IMR-90 (cell line): ENCODE data around the gene CDS1. TPM values are rescaled to one million over a fixed set of nuclear protein-coding genes. Genes with fewer than 3 reads are reported as not detected.

Source experiments
- ATAC-seq: fragments of 200-7000 bp; cut with Tn5 transposase; 2 replicates; pipeline ENCODE4 v1.9.1; 2020; ENCODE audit warnings: low read depth, mild to moderate bottlenecking, moderate library complexity
- BruUV-seq: library from RNA; stranded (reverse); fragments of 400-500 nt; replicated peaks from 2 replicates; lab custom pipeline; 2021; lab: Mats Ljungman, UMichigan
- CTCF ChIA-PET: fragments of 300-600 bp; formaldehyde crosslinking; extraction: SDS; loops from one replicate; lab custom pipeline; 2021; ENCODE audit warnings: antibody characterized with exemption; lab: Yijun Ruan, JAX
- POLR2A ChIA-PET: fragments of 300-600 bp; sonication (Branson Sonifier 250); formaldehyde crosslinking; loops from one replicate; lab custom pipeline; 2022; ENCODE audit warnings: antibody characterized with exemption; ENCODE audit not compliant: unreplicated experiment; lab: Charles Lee
- DNase-seq: peaks from one replicate; pipeline ENCODE4 v3.0.0; 2013
- H2AFZ ChIP-seq: replicated peaks from 2 replicates; pipeline ENCODE3; 2013; ENCODE audit warnings: low read length, mild to moderate bottlenecking; ENCODE audit not compliant: poor library complexity
- H2AK5ac ChIP-seq: 2 replicates; pipeline ENCODE4 v1.6.1; 2013; ENCODE audit warnings: low read depth, low read length, inconsistent platforms
- H2AK9ac ChIP-seq: replicated peaks from 2 replicates; pipeline ENCODE3; 2013; ENCODE audit warnings: mild to moderate bottlenecking, low read depth, low read length, moderate library complexity; ENCODE audit not compliant: poor library complexity
- H2BK120ac ChIP-seq: 2 replicates; pipeline ENCODE4 v1.6.1; 2013; ENCODE audit warnings: low read depth, low read length, inconsistent platforms
- H2BK15ac ChIP-seq: 3 replicates; pipeline ENCODE4 v1.6.1; 2013; ENCODE audit warnings: low read depth, low read length, inconsistent platforms
- H2BK20ac ChIP-seq: 2 replicates; pipeline ENCODE4 v1.6.1; 2013; ENCODE audit warnings: low read depth, mild to moderate bottlenecking, inconsistent platforms, low read length, moderate library complexity
- H2BK5ac ChIP-seq: 2 replicates; pipeline ENCODE4 v1.6.1; 2013; ENCODE audit warnings: mild to moderate bottlenecking, low read depth, low read length, inconsistent platforms; ENCODE audit not compliant: poor library complexity, severe bottlenecking
- H3K14ac ChIP-seq: replicated peaks from 2 replicates; pipeline ENCODE4 v1.6.1; 2013; ENCODE audit warnings: low read depth, low read length, inconsistent platforms
- H3K18ac ChIP-seq: 2 replicates; pipeline ENCODE4 v1.6.1; 2013; ENCODE audit warnings: low read depth, low read length, control low read depth
- H3K23ac ChIP-seq: 2 replicates; pipeline ENCODE4 v1.6.1; 2013; ENCODE audit warnings: low read depth, low read length, inconsistent platforms
- H3K27ac ChIP-seq: 2 replicates; pipeline ENCODE4 v1.5.1; 2013; ENCODE audit warnings: mild to moderate bottlenecking, control low read depth, low read length; ENCODE audit not compliant: insufficient read depth
- H3K27me3 ChIP-seq: 2 replicates; pipeline ENCODE4 v1.6.1; 2013; ENCODE audit warnings: low read length; ENCODE audit not compliant: control insufficient read depth, insufficient read depth
- H3K36me3 ChIP-seq: 2 replicates; pipeline ENCODE4 v1.6.1; 2013; ENCODE audit warnings: low read length, mixed read lengths; ENCODE audit not compliant: control insufficient read depth, insufficient read depth
- H3K4ac ChIP-seq: 2 replicates; pipeline ENCODE4 v1.6.1; 2013; ENCODE audit warnings: low read depth, low read length, inconsistent platforms
- H3K4me1 ChIP-seq: 2 replicates; pipeline ENCODE4 v1.6.1; 2013; ENCODE audit warnings: low read length, mixed read lengths; ENCODE audit not compliant: control insufficient read depth, insufficient read depth
- H3K4me2 ChIP-seq: 2 replicates; pipeline ENCODE4 v1.6.1; 2013; ENCODE audit warnings: low read depth, mild to moderate bottlenecking, control low read depth, low read length, moderate library complexity
- H3K4me3 ChIP-seq: 2 replicates; pipeline ENCODE4 v1.5.1; 2013; ENCODE audit warnings: low read depth, mild to moderate bottlenecking, control low read depth, low read length, moderate library complexity; ENCODE audit not compliant: insufficient read depth
- H3K56ac ChIP-seq: 2 replicates; pipeline ENCODE4 v1.6.1; 2013; ENCODE audit warnings: low read length, inconsistent platforms; ENCODE audit not compliant: insufficient read depth; ENCODE audit errors: extremely low read depth
- H3K79me1 ChIP-seq, 2 experiments: 2 replicates each; pipeline ENCODE4 v1.6.1; 2013; ENCODE audit warnings: low read length in 2 of 2, inconsistent platforms in 1 of 2, low read depth in 1 of 2
- H3K9ac ChIP-seq: 2 replicates; pipeline ENCODE4 v1.6.1; 2013; ENCODE audit warnings: low read depth, low read length, control low read depth
- H3K9me1 ChIP-seq: 2 replicates; pipeline ENCODE4 v1.6.1; 2013; ENCODE audit warnings: low read length, inconsistent platforms; ENCODE audit not compliant: insufficient read depth
- H3K9me3 ChIP-seq: 2 replicates; pipeline ENCODE4 v1.6.1; 2013; ENCODE audit warnings: low read length; ENCODE audit not compliant: control insufficient read depth, insufficient read depth
- H4K20me1 ChIP-seq: 2 replicates; pipeline ENCODE4 v1.6.1; 2013; ENCODE audit warnings: low read length, inconsistent platforms; ENCODE audit not compliant: insufficient read depth
- H4K5ac ChIP-seq: 2 replicates; pipeline ENCODE4 v1.6.1; 2013; ENCODE audit warnings: mild to moderate bottlenecking, low read depth, low read length, control low read depth
- H4K8ac ChIP-seq, 2 experiments: 2 replicates each; pipeline ENCODE4 v1.6.1; 2013; ENCODE audit warnings: low read depth in 2 of 2, low read length in 2 of 2, control low read depth in 1 of 2, inconsistent platforms in 1 of 2
- H4K91ac ChIP-seq: 2 replicates; pipeline ENCODE4 v1.6.1; 2013; ENCODE audit warnings: low read depth, low read length, inconsistent platforms; ENCODE audit not compliant: insufficient read depth
- CEBPB ChIP-seq: IDR thresholded peaks from 2 replicates; pipeline ENCODE4 v1.6.1; 2012; ENCODE audit warnings: low read depth, low read length, improper control_type of control experiment
- RCOR1 ChIP-seq: IDR thresholded peaks from 2 replicates; pipeline ENCODE4 v1.6.1; 2012; ENCODE audit warnings: mild to moderate bottlenecking, low read length, improper control_type of control experiment; ENCODE audit not compliant: insufficient replicate concordance
- WGBS, 2 experiments: methylation state at CpG; one replicate each; pipeline versions ENCODE4 v1.1.5 to v1.1.7; 2013; ENCODE audit warnings: missing lambda C conversion rate in 2 of 2; ENCODE audit not compliant: insufficient read length in 1 of 2; ENCODE audit errors: extremely low coverage in 2 of 2; 5-methylcytosine and 5-hydroxymethylcytosine counted together
- dilution Hi-C: fragments of 300-500 bp; cut with HindIII; formaldehyde crosslinking; loops from one replicate; pipeline ENCODE4 v1.14.3; 2018; ENCODE audit warnings: low sequenced_read_pairs; ENCODE audit not compliant: unreplicated experiment
- in situ Hi-C: fragments of 300-500 bp; cut with MboI; formaldehyde crosslinking; loops from 3 replicates; pipeline ENCODE4 v1.14.3; 2019; ENCODE audit warnings: low sequenced_read_pairs, inconsistent platforms, mixed read lengths
- intact Hi-C: fragments of 100-400 bp; cut with micrococcal nuclease; formaldehyde crosslinking; loops from 2 replicates; pipeline ENCODE4 v1.10.0; 2022
- polyA plus RNA-seq, 3 experiments: library from polyadenylated mRNA; depleted of rRNA; stranded (reverse); fragments of >200 nt; gene quantifications; 2 replicates each; pipeline ENCODE4 v1.2.3, GENCODE V29; 2012; ENCODE audit warnings: low replicate concordance in 1 of 3
- total RNA-seq: library from RNA; depleted of rRNA; stranded (reverse); fragments of >200 nt; gene quantifications from 2 replicates; pipeline ENCODE4 v1.2.3, GENCODE V29; 2012

CDS1 gene
- total and polyA plus RNA-seq, 2 of the 4 experiments (the other 2 are of a cell fraction) = under 0.01 to 0.02 TPM

DNA sequence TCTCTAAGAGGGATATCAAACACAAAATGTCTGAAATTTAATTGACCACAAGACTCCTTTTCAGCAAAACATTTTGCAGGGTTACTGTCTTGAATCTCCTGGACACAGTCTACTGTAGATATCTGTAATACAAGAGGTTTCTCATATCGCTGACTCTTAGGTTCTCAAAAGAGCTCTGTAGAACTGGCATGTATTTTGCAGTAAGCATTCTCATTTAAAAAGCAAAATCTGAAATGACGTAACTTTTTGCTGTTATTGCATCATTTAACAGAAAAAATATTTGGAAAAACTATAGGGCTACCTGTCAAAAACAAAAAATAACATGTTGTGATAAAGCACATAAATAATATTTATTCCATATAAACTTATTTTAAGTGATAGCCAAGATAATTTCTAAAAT is 114.2 kb downstream of the CDS1 start:
- POLR2A ChIA-PET = no interaction called here
- H3K36me3 ChIP-seq = peaks cover 28% of the 10 kb centered on the region
- WGBS, 2 experiments = no CpG with 5 or more reads among the region's 2 CpGs

More for the DNA sequence above, 114.2 kb downstream of the CDS1 start:
- H3K4me2 ChIP-seq = no peak overlapping the region
- H3K23ac ChIP-seq = no peak overlapping the region
- CTCF ChIA-PET = no interaction called here
- no peak for DNase-seq
- H3K9me3 ChIP-seq = no peaks in the 10 kb centered on the region
- no peak overlapping the region for H2BK15ac ChIP-seq
- H3K27ac ChIP-seq = no peak overlapping the region
- dilution Hi-C loops (no loop called here), intact Hi-C loops (loop anchor here (5.0 to 10.0 kb wide), 2 partner anchors 40 to 1208 kb away; no protein-coding TSS in a partner anchor), in situ Hi-C loops (no loop called here)
- H2AK9ac ChIP-seq = no peak overlapping the region
- no peak overlapping the region for H3K4me3 ChIP-seq
- peaks cover 0 to 4% of the 10 kb centered on the region in 2 experiments; a peak in 1 of 4 replicates for H3K79me1 ChIP-seq
- H3K27me3 ChIP-seq = no peaks in the 10 kb centered on the region
- no peak overlapping the region for H3K18ac ChIP-seq
- no peak for TF ChIP-seq RCOR1
- peak; percentile 86 for TF ChIP-seq CEBPB
- no peak overlapping the region; the same call in 1 of the 2 replicates for H2BK120ac ChIP-seq
- no peak overlapping the region for H4K8ac ChIP-seq
- H2BK20ac ChIP-seq = peak overlapping the region; percentile 55; the same call in 1 of the 2 replicates
- H3K4me1 ChIP-seq = peaks cover 2% of the 10 kb centered on the region; the same call in 1 of the 2 replicates
- no peak overlapping the region for H4K5ac ChIP-seq
- H3K4ac ChIP-seq = 0 out of 2 replicates have a peak overlapping the region, but pooled peaks have one; percentile 29
- no peaks in the 10 kb centered on the region for H4K20me1 ChIP-seq
- H2AFZ ChIP-seq = no peak overlapping the region
- no peak for ATAC-seq
- BruUV-seq = no TSS peak
- 0 out of 2 replicates have a peak overlapping the region, but pooled peaks have one; percentile 52 for H3K14ac ChIP-seq
- no peak overlapping the region for H3K9ac ChIP-seq
- no peak overlapping the region for H2AK5ac ChIP-seq
- H3K56ac ChIP-seq = no peak overlapping the region
- H2BK5ac ChIP-seq = no peak overlapping the region
- H4K91ac ChIP-seq = no peak overlapping the region; the same call in 1 of the 2 replicates
- H3K9me1 ChIP-seq = peaks cover 8% of the 10 kb centered on the region
